OCI-LY1 (cell line): ENCODE data around the gene RUFY3.

Source experiments
- H2AFZ ChIP-seq: fragments of 200-600 bp; sonication (generic), shearing (Covaris generic); 2 replicates; pipeline ENCODE4 v1.6.0; 2014; ENCODE audit warnings: antibody characterized with exemption, mild to moderate bottlenecking, low read length
- H3F3A ChIP-seq: fragments of 200-600 bp; sonication (generic), shearing (Covaris generic); 2 replicates; pipeline ENCODE4 v1.6.0; 2014; ENCODE audit warnings: mild to moderate bottlenecking, antibody characterized with exemption, low read length, moderate library complexity; ENCODE audit not compliant: insufficient read depth
- H3K27ac ChIP-seq: fragments of 200-600 bp; sonication (generic); 2 replicates; pipeline ENCODE4 v1.5.1; 2014; ENCODE audit warnings: low read length, mixed run types, mild to moderate bottlenecking, low read depth; ENCODE audit not compliant: poor library complexity, severe bottlenecking
- H3K27me3 ChIP-seq: fragments of 200-600 bp; sonication (generic); 2 replicates; pipeline ENCODE4 v1.6.0; 2014; ENCODE audit warnings: antibody characterized with exemption, mild to moderate bottlenecking, low read length, moderate library complexity; ENCODE audit not compliant: insufficient read depth
- H3K36me3 ChIP-seq: fragments of 200-600 bp; sonication (generic); 2 replicates; pipeline ENCODE4 v1.6.1; 2014; ENCODE audit warnings: mild to moderate bottlenecking, antibody characterized with exemption, low read length, moderate library complexity, mixed read lengths; ENCODE audit not compliant: insufficient read depth
- H3K4me1 ChIP-seq: fragments of 200-600 bp; sonication (generic); 2 replicates; pipeline ENCODE4 v1.5.1; 2014; ENCODE audit warnings: mild to moderate bottlenecking, low read length, moderate library complexity; ENCODE audit not compliant: insufficient read depth, severe bottlenecking
- H3K4me2 ChIP-seq: fragments of 200-600 bp; sonication (generic), shearing (Covaris generic); 2 replicates; pipeline ENCODE4 v1.6.1; 2014; ENCODE audit warnings: low read length
- H3K4me3 ChIP-seq: fragments of 200-600 bp; sonication (generic); 2 replicates; pipeline ENCODE4 v1.5.1; 2014; ENCODE audit warnings: low read length, low read depth, mild to moderate bottlenecking, mixed read lengths; ENCODE audit not compliant: poor library complexity, severe bottlenecking
- H3K79me2 ChIP-seq: fragments of 200-600 bp; shearing (Covaris generic); 2 replicates; pipeline ENCODE4 v1.6.1; 2016; ENCODE audit warnings: mixed run types, low read length, mixed read lengths; ENCODE audit not compliant: insufficient read depth
- H3K9ac ChIP-seq: fragments of 200-600 bp; sonication (generic), shearing (Covaris generic); 2 replicates; pipeline ENCODE4 v1.6.1; 2014; ENCODE audit warnings: mild to moderate bottlenecking, low read length, mixed read lengths
- H3K9me2 ChIP-seq: fragments of 200-600 bp; sonication (generic), shearing (Covaris generic); 2 replicates; pipeline ENCODE4 v1.6.1; 2014; ENCODE audit warnings: low read depth, mild to moderate bottlenecking, low read length, mixed read lengths
- H3K9me3 ChIP-seq: fragments of 200-600 bp; shearing (Covaris generic); 2 replicates; pipeline ENCODE4 v1.6.1; 2014; ENCODE audit warnings: low read length, mixed read lengths
- H4K20me1 ChIP-seq: fragments of 200-600 bp; sonication (generic), shearing (Covaris generic); 2 replicates; pipeline ENCODE4 v1.6.0; 2016; ENCODE audit warnings: mild to moderate bottlenecking, low read length; ENCODE audit not compliant: insufficient read depth
- CTCF ChIP-seq: fragments of 200-600 bp; sonication (generic), shearing (Covaris generic); IDR thresholded peaks from 2 replicates; pipeline ENCODE4 v1.5.1; 2017; ENCODE audit warnings: mild to moderate bottlenecking, antibody characterized with exemption, low read length, moderate library complexity, mixed read lengths
- EZH2 ChIP-seq: fragments of 200-600 bp; sonication (generic), shearing (Covaris generic); IDR thresholded peaks from 2 replicates; pipeline ENCODE4 v1.8.0; 2017; ENCODE audit warnings: borderline replicate concordance, mixed run types, mild to moderate bottlenecking, antibody characterized with exemption, low read length, moderate library complexity, mixed read lengths

RUFY3 gene

GRCh38 chr4:70718811-70719604 lies 2.8 kb upstream of the RUFY3 start:
- no peak overlapping the region for H3K4me2 ChIP-seq
- no peak for TF ChIP-seq EZH2
- TF ChIP-seq CTCF, result no peak

GRCh38 chr4:70722199-70722791 lies 531 bp downstream of the RUFY3 start:
- Histone ChIP-seq H3K4me2 (peak overlapping the region; percentile 82), H3K4me1 (peaks cover 32% of the 10 kb centered on the region), H3K9me2 (no peaks in the 10 kb centered on the region), H3K79me2 (peaks cover 55% of the 10 kb centered on the region), H3F3A (no peaks in the 10 kb centered on the region), H3K9me3 (no peaks in the 10 kb centered on the region), H2AFZ (no peak overlapping the region), H4K20me1 (no peaks in the 10 kb centered on the region), H3K36me3 (0 out of 2 replicates have a peak, but pooled peaks cover 3% of the 10 kb centered on the region), H3K27ac (peak overlapping the region; percentile 53), H3K4me3 (peak overlapping the region; percentile 39), H3K9ac (peak overlapping the region; percentile 29), H3K27me3 (no peaks in the 10 kb centered on the region)
- TF ChIP-seq EZH2 (no peak), CTCF (no peak)

More at GRCh38 chr4:70718811-70719604, 2.8 kb upstream of the RUFY3 start:
- no peaks in the 10 kb centered on the region for H3K9me2 ChIP-seq
- no peak overlapping the region for H3K27ac ChIP-seq
- peaks cover 64% of the 10 kb centered on the region for H3K4me1 ChIP-seq
- H2AFZ ChIP-seq, result no peak overlapping the region
- H3F3A ChIP-seq, result no peaks in the 10 kb centered on the region
- H3K9ac ChIP-seq, result no peak overlapping the region
- H3K9me3 ChIP-seq, result no peaks in the 10 kb centered on the region
- no peak overlapping the region for H3K4me3 ChIP-seq
- H4K20me1 ChIP-seq, result no peaks in the 10 kb centered on the region
- H3K36me3 ChIP-seq, result no peaks in the 10 kb centered on the region
- H3K79me2 ChIP-seq, result peaks cover 70% of the 10 kb centered on the region
- no peaks in the 10 kb centered on the region for H3K27me3 ChIP-seq

- no peak overlapping the region for H2AFZ ChIP-seq
- TF ChIP-seq CTCF, result no peak
- no peak for TF ChIP-seq EZH2
- H3K36me3 ChIP-seq, result 0 out of 2 replicates have a peak, but pooled peaks cover 3% of the 10 kb centered on the region
- no peaks in the 10 kb centered on the region for H3K27me3 ChIP-seq
- peaks cover 34% of the 10 kb centered on the region for H3K4me1 ChIP-seq
- no peak overlapping the region for H3K27ac ChIP-seq
- no peaks in the 10 kb centered on the region for H3K9me2 ChIP-seq
- H3K79me2 ChIP-seq, result peaks cover 45% of the 10 kb centered on the region
- H3K9me3 ChIP-seq, result no peaks in the 10 kb centered on the region
- no peaks in the 10 kb centered on the region for H4K20me1 ChIP-seq
- H3K9ac ChIP-seq, result no peak overlapping the region
- H3K4me3 ChIP-seq, result no peak overlapping the region
- no peak overlapping the region for H3K4me2 ChIP-seq
- no peaks in the 10 kb centered on the region for H3F3A ChIP-seq
Measured at GRCh38 chr4:70724463-70724862, 2.7 kb downstream of the RUFY3 start.
